IPS-NIHi7 (cell line): ENCODE measurements around the gene H2BK1.

Source experiments
- DNase-seq: peaks from one replicate; pipeline ENCODE4 v3.0.0; 2012; ENCODE audit warnings: mixed read lengths; ENCODE audit errors: extremely low spot score

The H2BK1 gene

GRCh38 chr7:151210087-151210854, at the start of gene H2BK1:
TSS of gene H2BK1 (minus strand) at chr7:151210488. CDS start at chr7:151210318, 170 bp downstream.
- peak; percentile 31 for DNase-seq

DNA sequence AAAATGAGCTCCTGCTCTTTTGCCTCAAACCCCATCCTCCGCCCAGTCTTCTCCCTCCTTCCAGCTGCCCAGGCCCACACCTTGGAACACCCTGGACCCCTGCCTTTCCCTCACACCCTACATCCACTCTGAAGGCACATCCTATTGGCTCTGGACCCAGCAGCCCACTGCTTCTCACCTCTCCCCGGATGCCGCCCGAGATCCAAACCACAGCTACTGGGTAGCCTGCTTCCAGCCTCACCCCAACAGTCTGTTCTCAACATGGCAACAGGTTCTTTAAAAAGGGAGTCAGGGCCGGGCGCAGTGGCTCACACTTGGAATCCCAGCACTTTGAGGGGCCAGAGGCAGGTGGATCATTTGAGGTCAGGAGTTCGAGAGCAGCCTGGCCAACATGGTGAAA, 47.7 kb upstream of the H2BK1 start:
- DNase-seq = no peak

GRCh38 chr7:151256410-151257045, 46.2 kb upstream of the H2BK1 start:
- no peak for DNase-seq

- no peak for DNase-seq
Observed at GRCh38 chr7:151255390-151255789, 45.1 kb upstream of the H2BK1 start.

GRCh38 chr7:151254851-151255250, 44.6 kb upstream of the H2BK1 start:
- DNase-seq = no peak

GRCh38 chr7:151254316-151254715, 44.0 kb upstream of the H2BK1 start:
- DNase-seq = no peak

DNA sequence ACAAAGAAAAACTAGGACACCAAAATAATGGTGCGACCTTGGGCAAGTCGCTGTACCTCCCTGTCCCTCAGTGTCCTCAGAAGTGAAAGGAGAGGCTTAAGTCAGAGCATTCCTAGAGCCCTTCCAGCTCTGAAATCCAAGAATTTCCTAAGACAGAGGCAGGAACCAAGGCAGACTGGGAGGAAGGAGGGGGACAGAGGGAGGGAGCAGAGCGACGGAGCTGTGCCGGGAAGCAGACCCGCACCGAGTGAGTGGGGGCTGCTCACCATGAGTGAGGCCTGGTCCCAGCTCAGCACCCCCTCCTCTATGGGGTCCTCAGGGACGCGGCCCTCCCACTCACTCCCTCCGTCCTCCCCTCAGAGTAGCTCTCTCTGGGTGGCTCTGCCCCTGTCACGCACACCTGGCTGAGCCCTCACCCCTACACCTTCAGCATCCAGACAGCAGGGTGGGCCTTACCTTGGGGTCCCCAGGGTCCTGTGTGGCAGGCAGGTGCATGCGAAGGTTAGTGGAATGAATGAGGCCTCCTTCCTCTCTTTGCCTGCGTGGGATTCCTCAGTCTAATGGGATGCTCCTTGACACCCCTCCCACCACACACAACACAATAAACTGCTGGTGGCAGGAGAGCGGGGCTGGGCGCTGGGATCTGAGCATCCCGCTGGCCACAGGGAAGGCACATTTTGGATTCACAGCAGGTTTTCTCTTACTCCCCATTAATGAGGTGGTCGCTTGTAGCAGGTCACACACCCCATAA, 42.8 kb upstream of the H2BK1 start:
- peak; percentile 59 for DNase-seq

DNA sequence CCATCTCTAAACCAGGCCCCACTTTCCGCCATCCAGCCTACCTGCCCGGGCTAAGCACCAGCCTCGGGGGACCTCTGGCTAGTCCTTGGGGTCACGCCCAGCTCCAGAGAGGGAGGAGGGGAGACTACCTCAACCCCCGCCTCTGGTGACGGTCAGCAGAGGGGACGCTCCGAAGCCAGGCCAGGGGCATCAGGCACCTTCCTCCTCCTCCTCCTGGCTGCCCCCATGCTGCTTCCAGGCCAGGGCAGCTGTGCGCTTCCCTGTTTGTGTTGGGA, 42.2 kb upstream of the H2BK1 start:
- DNase-seq = no peak

GRCh38 chr7:151251689-151252560, 41.6 kb upstream of the H2BK1 start:
- DNase-seq = peak; percentile 89

- DNase-seq = no peak
Observed at GRCh38 chr7:151251328-151251688, 41.0 kb upstream of the H2BK1 start.

DNA sequence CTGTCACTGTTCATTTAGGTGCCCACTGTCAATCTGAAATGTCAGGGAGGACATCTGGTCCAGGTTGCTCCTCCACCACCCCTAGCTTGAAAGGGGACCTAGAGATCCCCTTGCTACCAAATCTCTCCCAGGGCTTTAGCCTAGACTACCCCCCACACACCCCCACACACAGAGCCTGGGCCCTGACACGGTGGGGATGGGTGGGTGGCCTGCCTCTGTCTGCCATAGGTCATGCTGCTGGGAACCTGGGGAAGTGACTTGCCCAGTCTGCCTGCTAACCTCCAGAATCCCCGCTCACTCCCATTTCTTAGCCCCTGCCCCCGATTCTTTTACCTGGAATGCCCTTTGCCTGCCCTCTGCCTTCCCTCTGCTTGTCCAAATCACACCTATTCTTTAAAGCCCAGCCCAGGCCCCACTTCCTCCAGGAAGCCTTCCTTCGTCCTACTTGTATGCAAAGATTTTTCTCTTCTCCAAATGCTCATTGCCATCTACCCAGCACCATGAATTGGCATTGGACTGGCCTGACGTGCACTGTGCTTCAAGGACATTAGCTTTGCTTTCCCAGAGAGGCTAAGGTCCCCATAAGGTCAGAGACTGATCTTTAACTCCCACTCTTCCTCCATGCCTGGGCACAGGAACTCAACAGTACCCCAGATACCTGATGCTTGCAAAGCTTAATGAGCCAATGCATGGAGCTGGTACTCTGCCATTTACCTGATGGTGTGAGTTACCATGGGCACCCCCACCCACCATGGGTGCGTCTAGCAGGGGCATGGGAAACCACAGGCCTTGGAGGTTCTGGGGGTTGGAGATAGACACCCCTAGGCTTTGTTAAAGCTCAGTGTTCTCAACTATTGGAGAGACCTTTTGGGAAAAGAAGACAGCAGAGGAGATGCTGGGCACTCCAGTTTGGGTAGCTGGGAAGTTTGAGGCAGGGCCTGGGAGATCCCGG, 40.2 kb upstream of the H2BK1 start:
- no peak for DNase-seq

DNA sequence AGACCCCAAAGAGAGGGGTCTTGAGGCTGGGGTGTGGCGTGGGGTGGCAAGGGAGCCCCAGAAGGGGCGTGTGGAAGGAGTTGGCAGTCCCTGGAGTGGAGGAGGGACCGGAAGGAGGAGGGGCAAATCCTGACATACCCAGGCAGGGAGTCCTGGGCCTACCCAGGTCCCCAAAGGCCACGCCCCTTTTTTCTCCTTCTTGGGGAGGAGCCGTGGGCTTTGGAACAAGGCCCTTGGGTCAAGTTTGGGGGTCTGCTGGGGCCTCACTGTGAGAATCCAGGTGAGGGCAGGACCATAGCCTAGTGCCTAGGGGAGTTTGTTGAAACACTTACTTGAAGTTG, 39.4 kb upstream of the H2BK1 start:
- peak; percentile 75 for DNase-seq

DNA sequence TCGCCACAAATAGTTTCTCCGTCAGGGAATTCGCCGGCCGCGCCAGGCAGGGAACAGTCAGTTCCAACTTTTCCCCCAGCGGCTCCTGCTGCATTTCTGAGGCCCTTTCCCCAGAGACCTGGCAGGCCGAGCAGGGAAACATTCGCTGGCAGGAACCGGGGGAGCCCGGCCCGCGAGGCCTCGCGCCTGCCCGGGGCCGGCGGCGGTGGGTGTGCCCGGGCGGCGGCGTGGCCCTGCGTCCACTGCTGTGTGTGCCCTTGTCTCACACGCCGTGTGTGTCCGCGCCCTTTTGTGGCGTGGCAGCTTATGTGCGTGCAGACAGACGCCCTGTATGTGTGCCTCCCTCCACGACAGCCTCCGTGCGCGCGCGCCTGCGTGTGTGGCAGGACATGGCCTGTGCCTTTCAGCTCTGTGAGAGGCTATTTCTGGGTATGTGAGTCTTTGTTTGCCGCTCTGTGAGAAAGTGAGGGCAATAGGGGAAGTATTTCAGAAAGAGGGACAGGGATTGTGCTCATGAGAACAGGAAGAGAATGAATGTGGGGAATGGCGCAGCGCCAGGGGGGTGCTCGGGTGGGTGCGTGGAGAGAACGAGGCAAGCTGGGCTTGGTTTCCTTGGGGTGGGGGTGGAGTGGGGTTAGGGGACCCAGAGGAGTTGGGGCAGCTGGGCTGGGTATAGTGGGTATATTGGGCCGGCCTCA, 38.9 kb upstream of the H2BK1 start:
- no peak for DNase-seq

DNA sequence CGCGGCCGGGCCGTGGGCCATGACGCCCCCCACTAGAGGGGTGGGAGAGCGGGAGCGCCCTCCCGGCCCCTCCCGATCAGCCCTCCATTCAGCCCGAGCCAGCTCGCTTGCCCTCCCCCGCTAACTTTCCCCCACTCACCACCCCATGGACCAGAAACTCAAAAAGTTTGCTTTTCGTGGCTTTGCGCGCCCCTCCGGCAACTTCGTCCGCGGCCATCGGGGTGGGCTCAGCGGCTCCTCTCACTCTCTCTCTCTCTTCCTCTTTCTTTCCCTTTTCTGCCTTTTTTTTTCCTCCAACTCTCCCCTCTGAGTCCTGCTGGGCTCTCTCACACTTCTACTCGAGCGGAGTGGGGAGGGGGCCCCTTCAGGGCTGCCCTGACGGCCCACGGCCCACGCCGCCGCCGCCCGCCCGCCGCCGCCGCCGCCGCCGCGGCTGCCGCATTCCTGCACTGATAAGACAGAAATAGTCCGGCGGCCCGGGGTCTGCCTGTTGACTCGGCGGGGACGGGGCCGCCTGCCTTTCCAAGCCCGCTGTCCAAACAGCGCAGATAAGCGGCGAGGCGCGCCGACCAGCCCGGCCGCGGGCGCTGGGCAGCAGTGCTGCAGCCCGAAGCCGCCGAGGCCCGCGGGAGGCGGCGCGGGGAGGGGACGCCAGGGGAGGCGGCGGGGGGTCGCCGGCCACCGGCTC, 38.2 kb upstream of the H2BK1 start, which contains the start of gene SMARCD3:
Gene SMARCD3, minus strand, starts transcription at position 349 of the 688 bp plus-strand sequence. Its CDS starts 132 bp downstream, at position 217.
- DNase-seq = peak; percentile 69

GRCh38 chr7:151247611-151248345, 37.5 kb upstream of the H2BK1 start:
- no peak for DNase-seq

GRCh38 chr7:151246851-151247580, 36.7 kb upstream of the H2BK1 start:
- no peak for DNase-seq

GRCh38 chr7:151246102-151246850, 36.0 kb upstream of the H2BK1 start:
- DNase-seq = no peak
